ENCODE data around the gene CACNA1S.
A peak's percentile ranks its signal among the peaks of the same experiment; 100 is the strongest.

Gene CACNA1S

DNA sequence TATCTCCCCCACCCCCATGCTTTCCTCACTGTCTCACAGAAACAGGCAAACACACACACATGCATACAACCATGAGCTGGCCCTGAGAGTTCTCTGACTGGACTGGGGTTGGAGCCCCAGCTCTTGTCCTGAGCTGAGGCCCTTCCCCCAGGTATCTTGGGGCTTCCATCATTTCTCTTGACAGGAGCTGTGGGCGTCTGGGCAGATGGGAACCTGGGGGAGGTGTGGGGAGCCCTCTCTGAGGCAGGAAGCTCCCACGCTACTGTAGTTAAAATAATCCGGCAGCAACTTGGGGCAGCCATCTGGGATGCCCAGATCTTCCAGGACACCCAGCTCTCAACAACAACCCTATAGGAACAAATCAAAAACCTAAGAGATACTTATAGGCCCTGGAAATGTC, 86.0 kb downstream of the CACNA1S start:
- no peak for DNase-seq

DNA sequence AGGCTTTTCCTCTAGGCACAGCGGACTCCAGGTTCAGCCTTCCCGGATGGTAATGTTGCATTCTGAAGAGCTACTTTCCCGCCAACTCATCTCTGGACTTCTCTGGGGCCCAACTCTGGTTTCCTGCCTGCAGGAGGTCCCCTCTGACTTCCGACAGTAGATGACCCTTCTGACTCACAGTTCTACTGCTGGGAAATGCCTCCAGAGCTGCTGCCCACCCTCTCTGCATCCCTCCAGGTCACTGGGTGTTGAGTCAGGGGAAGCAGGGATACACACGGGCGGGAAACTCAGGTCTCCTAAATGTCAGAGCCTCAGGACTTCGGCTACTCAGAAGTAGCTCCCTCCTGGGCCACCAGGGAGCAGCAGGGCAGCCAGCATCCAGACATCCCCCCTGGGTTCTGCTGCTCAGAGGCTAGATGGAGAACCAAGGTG, 86.6 kb downstream of the CACNA1S start:
- DNase-seq, result no peak

DNA sequence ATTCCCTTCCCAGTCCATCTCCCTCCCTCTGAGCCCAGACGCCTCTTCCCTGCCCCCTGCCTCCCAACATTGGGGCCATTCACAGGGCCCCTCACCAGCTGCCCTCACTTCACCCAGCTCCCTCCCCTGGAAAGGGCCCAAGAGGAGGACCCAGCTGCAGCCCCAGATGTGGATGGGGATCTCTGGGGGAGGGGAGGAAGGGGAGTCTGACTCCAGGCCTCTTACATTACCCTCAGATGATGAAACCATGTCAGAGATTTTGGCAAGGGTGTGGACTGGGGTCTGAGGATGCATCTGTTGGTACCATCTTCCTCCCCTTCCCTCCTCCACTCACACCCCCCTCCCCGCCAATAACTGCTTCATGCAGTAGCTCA, 87.6 kb downstream of the CACNA1S start:
- no peak for DNase-seq

DNA sequence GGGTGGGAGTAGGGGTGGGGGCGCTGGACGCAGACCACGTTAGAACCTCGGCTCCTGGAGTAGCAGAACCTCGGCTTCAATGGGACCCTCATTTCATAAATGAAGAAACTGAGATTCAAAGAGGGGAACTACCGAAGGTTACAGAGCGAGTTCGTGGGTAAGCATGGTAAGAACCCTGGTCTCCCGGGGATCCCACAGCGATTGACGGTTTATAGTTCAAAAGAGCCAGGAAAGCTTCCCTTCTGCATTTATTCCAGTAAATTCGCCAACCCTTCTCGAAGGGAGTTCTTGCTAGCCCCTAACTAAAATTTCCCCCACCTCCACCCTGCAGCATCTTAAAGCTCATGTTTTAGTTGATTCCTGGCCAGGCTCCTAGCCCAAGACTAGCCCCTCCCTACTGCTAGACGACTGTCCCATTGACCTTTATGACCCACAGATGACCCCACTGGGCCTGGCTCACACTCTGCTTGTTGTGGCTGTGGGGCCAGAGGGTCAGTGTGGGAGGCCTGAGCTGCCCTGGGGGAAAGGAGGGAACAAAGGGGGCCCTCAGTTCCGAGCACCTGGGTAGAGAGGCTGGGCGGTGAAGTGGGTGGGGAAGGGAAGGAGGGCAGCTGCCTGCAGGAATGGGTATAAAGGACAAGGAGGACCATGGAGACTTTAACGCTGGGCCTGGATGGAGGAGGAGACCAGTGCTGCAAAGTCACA, 88.2 kb downstream of the CACNA1S start:
- DNase-seq, result no peak

DNA sequence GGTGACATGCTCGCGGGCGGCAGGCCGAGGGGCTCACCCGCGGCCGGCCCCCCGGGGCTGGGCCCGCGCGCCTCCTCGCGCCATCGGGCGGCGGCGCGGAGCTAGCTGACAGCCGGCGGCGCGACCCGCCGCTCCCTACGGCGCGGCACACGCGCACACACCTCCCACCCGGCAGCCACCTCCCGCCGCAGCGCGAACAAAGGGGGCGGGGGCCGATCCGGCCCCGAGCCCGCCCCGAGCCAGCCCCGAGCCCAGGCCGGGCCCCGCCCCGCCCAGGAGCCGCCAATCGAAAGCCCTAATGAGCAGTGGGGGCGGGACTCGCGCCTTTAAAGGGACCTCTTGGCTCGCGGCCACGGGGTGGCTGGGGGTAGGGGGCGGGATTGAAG, 88.7 kb downstream of the CACNA1S start, which contains the start of gene KIF21B:
Gene KIF21B, minus strand, starts transcription at position 198 of the 386 bp plus-strand sequence. CDS start 331 bp downstream, outside the sequence.
- peak; percentile 82 for DNase-seq

DNA sequence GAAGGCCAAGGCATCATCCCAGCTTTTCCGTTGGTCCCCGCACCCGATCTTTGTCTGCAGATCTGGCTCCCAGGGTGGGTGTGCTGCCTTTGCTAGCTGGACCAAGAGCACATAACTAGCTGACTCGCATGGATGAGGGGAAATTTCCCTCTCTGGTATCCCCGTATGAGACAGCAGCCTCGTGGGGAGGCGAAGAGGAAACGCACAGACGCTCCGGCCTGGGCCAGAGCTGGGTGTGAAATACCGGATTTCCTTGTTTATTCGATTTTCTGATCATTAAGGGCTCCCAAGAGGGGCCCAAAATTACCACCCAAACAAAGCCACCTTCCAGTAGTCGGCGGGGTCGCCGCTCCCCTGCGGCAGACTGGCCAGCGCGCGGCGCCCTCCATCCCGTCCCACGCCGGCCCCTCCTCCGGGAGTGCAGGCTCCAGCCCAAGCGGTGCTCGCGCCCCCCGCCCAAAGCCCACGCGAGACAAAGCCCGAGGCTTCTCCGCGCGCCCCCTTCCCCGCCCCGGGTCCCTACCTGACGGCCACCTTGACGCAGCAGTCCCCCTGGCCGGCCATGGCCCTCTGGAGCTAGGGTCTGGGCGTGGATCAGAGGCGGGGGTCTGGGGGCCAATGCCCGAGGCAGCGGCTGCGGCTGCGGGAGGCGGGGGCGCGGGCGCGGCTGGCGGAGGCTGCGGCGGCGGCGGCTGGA, 89.3 kb downstream of the CACNA1S start:
- DNase-seq, result no peak

DNA sequence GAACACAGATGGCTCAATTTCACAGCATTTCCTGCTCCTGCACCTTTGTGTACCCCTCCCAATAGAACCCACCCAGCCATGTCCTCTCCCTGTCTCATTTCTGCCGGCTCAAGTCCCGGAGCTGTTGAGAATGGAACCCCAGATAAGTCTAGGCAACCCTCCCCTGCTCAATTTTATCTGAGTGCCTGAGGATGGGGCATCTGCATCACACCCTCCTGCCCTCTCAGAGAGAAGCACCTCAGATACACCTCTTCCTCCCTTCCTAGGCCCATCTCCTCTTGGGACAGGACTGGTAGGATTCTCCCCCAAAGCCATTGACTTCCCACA, 89.8 kb downstream of the CACNA1S start:
- DNase-seq, result no peak

DNA sequence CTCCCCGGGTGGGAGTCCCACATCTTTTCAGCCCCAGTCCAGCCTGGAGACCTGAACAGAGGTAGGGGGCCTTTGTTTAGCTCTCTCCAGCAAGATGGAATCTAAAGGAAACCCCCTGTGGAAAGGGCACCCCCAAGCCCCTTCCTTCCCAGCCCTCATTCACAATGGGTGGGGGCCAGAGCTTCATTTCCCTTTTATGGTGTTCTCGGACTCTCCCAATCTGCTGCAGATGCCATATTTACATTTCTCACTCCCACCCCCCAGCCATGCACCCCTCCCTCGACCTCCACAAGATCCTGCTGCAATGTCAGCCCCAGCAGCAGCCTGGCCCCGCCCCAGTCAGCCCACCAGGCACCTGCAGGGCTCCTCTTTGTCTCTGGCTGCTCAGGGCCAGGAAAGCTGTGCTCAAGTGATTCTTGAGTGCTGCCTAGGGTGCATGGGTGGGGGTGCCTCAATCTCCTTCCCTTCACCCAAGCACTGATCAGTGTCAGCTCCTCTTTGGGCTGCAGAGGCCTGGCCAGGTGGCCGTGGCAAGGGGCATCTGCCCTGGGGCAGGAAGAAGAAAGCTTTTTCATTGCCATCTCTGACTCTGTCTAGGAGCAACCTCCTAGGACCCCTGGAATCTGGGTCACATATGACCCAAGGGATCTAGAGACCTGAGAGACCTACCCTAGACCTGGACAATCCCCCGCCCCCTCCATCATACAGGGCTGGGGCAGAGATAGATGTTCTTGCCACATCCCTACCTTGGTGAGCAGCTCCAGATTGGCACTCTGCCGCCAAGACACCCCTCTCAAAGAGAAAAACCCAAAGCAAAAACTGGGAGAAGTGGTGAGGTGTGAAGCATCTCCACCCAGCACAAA, 90.4 kb downstream of the CACNA1S start:
- DNase-seq, result peak; percentile 23

DNA sequence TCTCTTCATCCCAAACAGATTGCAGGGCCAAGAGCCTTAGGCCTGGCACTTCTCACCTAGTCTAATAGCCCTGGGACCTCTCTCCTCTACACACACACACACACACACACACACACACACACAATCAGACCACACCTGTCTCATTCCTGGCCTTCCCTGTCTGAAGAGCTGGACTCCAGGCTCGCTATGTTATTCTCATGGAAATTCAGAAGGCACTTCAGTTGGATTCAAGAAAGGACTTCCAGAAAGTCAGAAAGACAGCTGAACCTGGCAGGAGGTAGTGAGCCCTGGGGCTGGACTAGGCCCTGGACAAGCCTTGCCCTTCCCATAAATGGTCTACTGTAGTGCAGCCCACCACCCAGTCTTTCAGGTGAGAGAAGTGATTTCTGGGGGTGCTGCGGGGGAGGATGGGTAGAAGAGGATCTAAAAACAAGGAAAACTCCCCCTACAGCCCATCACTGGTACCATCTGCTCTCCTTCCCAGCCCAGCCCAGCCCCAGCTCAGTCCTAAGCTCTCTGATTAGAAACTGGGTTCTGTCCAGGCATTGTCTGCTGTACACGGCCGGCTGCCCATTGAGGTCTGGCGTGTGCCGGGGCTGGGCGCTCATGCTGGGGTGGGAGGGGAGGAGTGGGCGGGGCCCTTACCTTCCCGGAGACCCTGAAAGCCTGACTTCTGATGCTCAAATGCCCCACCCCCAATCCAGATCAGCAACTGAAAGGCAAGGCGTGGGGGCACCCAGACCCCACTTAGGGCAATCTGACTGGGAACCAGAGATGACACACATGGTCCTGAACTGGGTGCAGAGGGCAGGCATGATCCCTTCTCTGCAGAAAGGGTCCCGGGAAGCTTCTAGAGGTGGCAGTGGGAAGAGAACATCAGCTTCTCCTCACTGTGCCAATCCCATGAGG, 91.3 kb downstream of the CACNA1S start:
- DNase-seq, result no peak

DNA sequence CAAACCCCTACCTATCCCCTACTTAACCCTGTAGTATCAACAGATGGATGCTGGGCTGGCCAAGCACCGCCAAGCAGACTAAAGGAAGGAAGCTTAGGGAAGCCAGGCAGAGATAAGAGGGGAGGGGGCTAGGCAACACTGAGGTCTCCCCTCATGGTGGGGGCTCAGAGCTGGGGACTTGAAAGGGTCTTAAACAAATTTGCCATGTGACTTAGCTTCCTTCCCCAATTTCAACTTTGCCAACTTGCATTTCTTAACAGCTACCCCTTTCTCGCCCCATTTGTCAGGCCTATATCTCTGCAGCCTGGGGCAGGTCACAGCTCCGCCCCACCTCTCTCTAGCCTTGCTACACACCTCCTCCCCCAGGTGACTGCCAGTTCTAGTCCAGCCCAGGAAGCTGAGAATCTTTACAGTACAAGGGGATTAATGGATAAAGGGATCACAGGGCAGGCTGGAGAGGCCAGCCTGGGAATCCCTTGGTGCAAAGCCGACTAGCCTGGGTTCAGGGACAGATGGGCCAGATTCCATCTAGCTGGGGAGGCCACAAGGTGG, 92.1 kb downstream of the CACNA1S start:
- DNase-seq, result no peak

DNA sequence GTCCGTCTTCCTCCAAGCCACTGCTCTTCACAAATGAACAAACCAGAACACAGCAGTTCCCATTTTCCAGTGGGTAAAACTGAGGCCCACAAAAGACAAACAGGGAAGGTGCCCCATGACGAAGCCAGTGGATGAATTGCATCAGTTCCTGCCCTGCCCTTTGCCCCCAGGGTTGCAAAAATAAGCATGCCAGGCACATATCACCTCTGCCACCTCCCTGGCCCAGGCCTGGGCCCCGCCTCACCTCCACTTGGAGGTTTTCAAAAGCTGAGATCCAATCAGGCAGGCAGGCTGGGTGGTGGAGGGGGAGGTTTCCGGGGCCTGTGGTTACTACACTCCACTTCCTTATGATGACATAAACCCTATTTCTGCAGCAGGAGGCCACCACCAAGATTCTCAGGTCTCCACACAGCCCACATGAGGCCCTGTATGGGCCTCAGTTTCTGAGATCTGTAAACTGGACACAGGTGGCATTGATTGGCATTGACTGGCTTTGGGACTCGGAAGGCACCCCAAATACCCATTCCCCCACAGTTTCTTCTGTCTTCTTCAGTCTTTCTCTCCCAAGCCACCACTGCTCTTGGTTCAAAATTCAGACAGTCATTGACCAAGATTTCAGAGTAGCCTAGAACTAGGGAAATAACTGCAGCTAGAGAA, 92.8 kb downstream of the CACNA1S start:
- DNase-seq, result peak; percentile 51

DNA sequence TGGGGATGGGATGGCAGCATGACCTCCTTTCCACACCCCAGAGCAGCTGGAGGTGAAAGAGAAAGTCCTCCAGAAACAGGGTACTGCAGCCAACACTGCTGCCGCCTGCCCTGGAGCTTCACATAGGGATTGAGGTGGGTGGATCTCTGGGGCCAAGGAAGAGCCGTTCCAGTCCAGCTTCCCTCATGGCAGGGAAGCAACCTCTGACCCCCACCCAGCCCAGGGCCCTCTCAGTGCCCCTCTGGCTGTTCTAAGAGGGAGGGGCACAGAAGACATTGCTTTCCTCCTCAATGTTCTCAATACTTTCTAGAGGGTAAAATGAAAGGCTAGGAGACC, 94.4 kb downstream of the CACNA1S start:
- no peak for DNase-seq

DNA sequence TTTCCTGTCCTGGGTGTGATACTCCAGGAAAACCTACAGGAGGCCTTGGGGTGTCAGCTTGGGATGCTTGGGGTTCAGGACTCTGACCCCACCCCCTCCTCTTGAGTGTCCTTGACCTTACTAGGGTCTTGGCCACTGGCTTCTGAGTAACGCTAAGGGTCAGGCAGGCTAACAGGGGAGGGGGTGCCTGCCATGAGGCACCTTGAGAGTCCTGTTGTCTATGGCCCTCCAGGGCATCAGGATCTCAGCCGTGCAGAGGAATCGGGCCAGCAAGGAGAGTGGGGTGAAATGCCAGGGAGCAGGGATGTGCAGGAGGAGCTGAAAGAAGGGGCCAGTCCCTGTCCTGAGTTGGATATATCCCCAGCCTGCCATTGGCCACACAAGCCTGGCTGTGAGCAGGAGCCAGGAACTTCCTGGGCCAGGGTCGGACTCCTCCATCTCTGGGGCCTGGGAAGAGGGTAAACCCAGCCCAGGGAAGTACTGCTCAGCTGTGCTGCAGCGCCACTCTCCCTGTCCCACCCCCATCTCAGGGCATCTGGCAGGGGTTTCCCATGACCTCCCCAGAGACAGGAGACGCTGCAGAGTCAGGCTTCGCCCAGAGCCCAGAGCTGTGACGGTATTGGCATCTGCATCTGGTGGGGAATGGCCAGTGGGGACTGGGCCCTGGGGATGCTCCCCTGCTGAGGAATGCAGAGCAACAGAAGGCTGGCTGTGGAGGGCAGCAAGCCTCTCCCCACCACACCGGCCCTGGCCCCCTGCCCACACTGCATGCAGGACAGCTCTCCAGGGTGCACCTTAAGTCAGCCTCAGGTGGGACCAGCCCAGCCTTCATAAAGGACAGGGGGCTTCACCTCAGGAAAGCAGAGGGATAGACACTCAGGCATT, 95.0 kb downstream of the CACNA1S start:
- DNase-seq, result no peak

DNA sequence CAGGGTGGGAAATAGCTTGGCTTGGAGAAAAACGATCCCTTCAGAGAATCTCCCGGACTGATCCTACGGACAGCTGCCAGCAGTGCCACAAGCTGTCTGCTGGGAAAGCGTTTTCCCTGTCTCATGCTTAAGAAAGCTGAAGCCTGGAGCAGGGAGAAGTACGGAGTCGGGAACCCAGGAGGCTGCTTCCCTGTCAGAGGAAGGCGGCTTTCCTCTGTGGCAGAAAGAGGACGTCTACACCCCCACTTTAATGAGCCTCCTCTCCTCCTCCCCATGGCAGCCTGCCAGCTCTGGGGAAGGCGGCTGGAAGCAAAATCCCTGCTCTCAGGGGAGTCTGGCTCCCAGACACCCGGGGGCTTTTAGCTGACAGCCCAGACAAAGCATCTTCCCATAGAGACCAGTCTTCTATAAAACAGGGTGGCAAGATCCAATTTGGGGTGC, 96.0 kb downstream of the CACNA1S start:
- DNase-seq, result peak; percentile 74

DNA sequence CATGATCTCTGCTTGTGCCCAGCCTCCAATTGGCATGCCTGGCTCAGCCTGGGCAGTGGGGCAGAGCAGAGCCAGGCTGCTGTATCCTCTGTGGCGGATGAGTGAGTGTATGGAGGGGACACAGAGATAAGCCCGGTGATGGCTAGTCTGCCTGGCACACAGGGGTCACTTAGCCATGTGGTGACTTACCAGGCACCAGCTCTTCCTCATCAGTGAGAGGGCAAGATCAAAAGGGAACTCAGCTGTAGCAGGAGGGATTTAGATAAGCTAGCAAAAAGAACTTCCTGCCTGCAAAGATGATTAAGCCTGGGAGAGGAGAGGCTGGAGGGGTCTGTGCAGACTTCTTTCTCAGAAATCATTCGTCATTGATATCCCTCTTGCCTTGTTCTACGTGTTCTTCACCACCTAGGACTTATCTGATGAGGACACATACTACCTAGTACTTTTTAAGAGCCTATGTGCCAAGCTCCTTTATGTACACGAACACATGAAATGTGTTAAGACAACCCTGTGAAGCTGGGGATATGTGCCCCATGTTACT, 96.6 kb downstream of the CACNA1S start:
- DNase-seq, result no peak

DNA sequence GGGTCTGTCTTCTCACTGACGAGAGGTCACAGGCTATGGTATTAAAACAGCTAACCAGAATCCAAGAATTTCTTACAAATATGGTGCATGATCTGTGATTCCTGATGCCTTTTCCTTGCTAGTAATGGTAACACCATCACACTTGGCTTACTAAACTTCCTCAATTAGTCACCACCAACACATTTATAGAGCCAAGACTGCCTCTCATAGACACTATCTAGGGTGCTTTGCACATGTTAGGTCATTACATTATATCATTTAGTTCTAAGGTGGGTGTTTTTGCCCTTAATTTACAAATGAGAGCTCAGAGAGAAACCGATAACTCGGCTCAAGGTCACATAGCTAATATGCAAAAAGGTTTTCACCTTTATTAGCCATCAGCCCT, 97.4 kb downstream of the CACNA1S start:
- DNase-seq, result no peak

DNA sequence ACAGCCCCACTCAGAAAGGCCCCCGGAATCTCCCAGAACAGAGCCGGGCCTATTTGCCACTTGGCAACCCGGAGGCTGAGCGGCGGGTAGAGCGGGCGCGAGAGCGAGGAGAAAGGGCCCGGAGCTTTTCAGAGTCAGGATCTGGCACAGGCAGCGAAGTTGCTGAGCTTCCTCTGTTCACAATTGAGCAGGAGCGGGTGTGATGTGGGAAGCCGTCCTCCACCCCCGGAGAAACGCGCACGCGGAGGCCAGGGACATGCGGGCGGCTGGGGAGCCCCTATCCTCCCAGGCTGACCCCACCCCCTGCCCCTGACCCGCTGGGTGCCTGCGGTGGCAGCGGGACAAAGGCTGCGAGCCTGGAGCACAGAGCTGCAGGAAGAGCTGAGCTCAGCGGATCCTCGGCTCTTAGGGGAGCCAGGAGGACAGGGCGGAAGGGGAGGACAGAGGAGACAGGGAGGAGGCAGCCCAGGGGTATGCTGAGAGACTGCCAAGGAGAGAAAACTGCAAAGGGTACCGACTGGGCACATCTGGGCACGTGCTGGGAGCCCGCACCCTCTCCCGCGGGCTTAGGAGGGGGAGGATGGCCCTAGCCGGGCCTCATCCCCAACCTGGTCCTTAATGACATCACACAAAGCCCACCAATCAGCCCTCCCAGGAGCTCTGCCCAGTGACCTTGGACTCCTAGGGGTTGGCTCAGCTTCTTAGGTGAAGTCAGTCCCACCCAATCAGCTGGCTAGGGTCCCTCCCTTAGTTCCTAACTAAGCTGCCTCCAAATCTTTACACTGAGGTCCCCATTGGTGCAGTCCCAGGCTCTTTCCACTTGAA, 98.0 kb downstream of the CACNA1S start:
- DNase-seq, result no peak

DNA sequence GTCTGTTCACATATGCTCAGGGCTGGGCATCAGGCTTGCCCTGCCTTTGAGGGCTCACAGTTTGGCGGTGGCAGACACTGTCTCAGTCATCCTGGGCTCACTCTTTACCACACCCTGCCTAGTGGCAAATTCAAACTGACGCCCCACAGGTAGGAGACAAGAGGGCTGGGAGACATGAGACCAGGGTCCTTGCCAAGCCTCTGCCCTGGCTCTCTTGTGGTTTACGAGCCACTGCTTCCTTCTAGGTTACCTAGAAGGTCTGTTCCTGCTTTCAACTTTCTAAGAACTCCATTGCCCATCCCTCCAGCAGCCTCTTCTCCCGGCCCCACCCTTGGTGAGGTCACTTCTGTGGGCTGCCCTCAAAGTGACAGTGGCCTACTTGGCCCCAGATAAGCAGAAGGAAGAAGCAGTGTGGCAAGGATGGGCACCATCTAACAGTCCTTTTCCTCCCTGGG, 99.2 kb downstream of the CACNA1S start:
- DNase-seq, result no peak

DNA sequence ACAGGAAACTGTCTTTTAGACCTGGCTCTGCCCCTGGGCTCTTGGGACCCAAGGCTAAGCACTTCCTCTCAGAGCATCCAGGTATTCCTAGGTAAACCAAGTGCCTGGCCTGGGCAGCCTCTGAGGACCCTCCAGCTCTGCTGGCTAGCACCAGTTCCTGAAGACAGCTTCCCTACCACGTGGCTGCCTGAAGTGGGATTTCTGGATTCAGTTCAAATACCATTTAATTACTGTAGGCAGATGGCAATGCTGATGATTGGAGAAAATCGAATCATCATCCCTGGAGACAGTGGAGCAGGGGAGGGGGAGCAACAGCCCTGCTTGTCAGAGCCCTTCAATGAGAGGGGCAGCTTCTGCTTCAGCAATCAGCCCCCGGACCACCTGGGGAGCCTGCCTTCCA, 100.6 kb downstream of the CACNA1S start:
- DNase-seq, result no peak

All from NCI-H2107 (cell line).